ENCODE results near the gene PABPN1L. TPM values are rescaled to one million over a fixed set of nuclear protein-coding genes. Genes with fewer than 3 reads are reported as not detected.

The PABPN1L gene
- total and polyA plus RNA-seq, 9 of the 15 experiments (the other 6 are each of a cell fraction or from before 2014, with no cell fraction given): 0.11 to 0.32 TPM; not detected in 7

GRCh38 chr16:88886420-88886844, 20.0 kb upstream of the PABPN1L start:
- H3K36me3 ChIP-seq (ENCODE audit: control insufficient read depth, insufficient read depth, low read length): peaks cover 95% of the 10 kb centered on the region
- no peak overlapping the region for H3K4me3 ChIP-seq
- ChIA-PET POLR2A (interaction anchor here (0.6 to 1.2 kb wide), 2 partner anchors 17 to 275 kb away, joined by 3 read pairs; no protein-coding TSS in a partner anchor), CTCF (ENCODE audit: low intra/inter-chr PET ratio) (no interaction called here)
- WGBS (ENCODE audit: insufficient coverage, low coverage, missing lambda C conversion rate): 94% methylated on average over 9 of the region's 15 CpGs
- no peak for FAIRE-seq
- peak; percentile 65; the same call in 1 of the 2 replicates for TF ChIP-seq POLR2AphosphoS2 (IDR thresholded peaks at IDR 0.05; ENCODE audit: low read length)
- TF ChIP-seq POLR2G (IDR thresholded peaks at IDR 0.05; ENCODE audit: low read depth, low read length): peak; percentile 62; the same call in 1 of the 2 replicates
- TF ChIP-seq FIP1L1 (IDR thresholded peaks at IDR 0.05; ENCODE audit: low read depth, low read length, poor library complexity, severe bottlenecking): peak; percentile 16
- TF ChIP-seq ZNF778 (CRISPR knock-in tag; IDR thresholded peaks at IDR 0.05): no peak
- 0 out of 2 replicates have a peak, but pooled peaks have one; percentile 32 for TF ChIP-seq SUPT5H (IDR thresholded peaks at IDR 0.05)
- peak; percentile 87 for TF ChIP-seq ZBTB9 (CRISPR knock-in tag; IDR thresholded peaks at IDR 0.05)
- TF ChIP-seq ZNF79 (CRISPR knock-in tag; IDR thresholded peaks at IDR 0.05; ENCODE audit: low read depth): no peak
- TF ChIP-seq, protein P1, sequence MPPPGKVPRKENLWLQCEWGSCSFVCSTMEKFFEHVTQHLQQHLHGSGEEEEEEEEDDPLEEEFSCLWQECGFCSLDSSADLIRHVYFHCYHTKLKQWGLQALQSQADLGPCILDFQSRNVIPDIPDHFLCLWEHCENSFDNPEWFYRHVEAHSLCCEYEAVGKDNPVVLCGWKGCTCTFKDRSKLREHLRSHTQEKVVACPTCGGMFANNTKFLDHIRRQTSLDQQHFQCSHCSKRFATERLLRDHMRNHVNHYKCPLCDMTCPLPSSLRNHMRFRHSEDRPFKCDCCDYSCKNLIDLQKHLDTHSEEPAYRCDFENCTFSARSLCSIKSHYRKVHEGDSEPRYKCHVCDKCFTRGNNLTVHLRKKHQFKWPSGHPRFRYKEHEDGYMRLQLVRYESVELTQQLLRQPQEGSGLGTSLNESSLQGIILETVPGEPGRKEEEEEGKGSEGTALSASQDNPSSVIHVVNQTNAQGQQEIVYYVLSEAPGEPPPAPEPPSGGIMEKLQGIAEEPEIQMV (tag; conservative IDR thresholded peaks at IDR 0.05; ENCODE audit: low read depth): no peak
- TF ChIP-seq ZNF445 (CRISPR knock-in tag; IDR thresholded peaks at IDR 0.05; ENCODE audit: low read depth): no peak
- no peak for TF ChIP-seq DNMT1 (IDR thresholded peaks at IDR 0.05)
- no peaks in the 10 kb centered on the region for H3K27me3 ChIP-seq (ENCODE audit: control insufficient read depth in 2 of 2, insufficient read depth in 2 of 2, low read length in 2 of 2)
- ATAC-seq: no peak
- H3K27ac ChIP-seq (ENCODE audit: extremely low read depth, low read depth, low read length): no peak overlapping the region
- no peak for DNase-seq (ENCODE audit: extremely low read depth in 1 of 4, low spot score in 3 of 4)
- H3K9me3 ChIP-seq (replicated peaks; ENCODE audit: control insufficient read depth, insufficient read depth, low read depth, low read length): peaks cover 22% of the 10 kb centered on the region
- H3K4me1 ChIP-seq (replicated peaks in 1 of 2; ENCODE audit: control insufficient read depth in 2 of 2, insufficient read depth in 2 of 2, low read length in 2 of 2): peaks cover 0 to 76% of the 10 kb centered on the region in 2 experiments; a peak in 3 of 5 replicates
- H3K9ac ChIP-seq (ENCODE audit: insufficient read depth in 1 of 2, low read depth in 2 of 2, low read length in 2 of 2): no peak overlapping the region; a peak in 1 of 4 replicates
- intact Hi-C loops (cut with micrococcal nuclease) (no loop called here), in situ Hi-C loops (cut with MboI) (no loop called here)
- H3K79me2 ChIP-seq (ENCODE audit: control insufficient read depth, insufficient read depth, low read length): peaks cover 23% of the 10 kb centered on the region
- BruUV-seq (replicated peaks): no TSS peak
- H2AFZ ChIP-seq (ENCODE audit: low read depth, low read length): no peak overlapping the region
- H3K9me1 ChIP-seq (ENCODE audit: control insufficient read depth, insufficient read depth, low read length): no peaks in the 10 kb centered on the region
- no peaks in the 10 kb centered on the region for H4K20me1 ChIP-seq (replicated peaks; ENCODE audit: control insufficient read depth, insufficient read depth, low read length)
- no peak overlapping the region for H3K4me2 ChIP-seq (ENCODE audit: insufficient read depth, low read length)

Measured in K562 (cell line).